ENCODE measurements around the gene AKAP1.
A peak's percentile ranks its signal among the peaks of the same experiment; 100 is the strongest.

Gene AKAP1

DNA sequence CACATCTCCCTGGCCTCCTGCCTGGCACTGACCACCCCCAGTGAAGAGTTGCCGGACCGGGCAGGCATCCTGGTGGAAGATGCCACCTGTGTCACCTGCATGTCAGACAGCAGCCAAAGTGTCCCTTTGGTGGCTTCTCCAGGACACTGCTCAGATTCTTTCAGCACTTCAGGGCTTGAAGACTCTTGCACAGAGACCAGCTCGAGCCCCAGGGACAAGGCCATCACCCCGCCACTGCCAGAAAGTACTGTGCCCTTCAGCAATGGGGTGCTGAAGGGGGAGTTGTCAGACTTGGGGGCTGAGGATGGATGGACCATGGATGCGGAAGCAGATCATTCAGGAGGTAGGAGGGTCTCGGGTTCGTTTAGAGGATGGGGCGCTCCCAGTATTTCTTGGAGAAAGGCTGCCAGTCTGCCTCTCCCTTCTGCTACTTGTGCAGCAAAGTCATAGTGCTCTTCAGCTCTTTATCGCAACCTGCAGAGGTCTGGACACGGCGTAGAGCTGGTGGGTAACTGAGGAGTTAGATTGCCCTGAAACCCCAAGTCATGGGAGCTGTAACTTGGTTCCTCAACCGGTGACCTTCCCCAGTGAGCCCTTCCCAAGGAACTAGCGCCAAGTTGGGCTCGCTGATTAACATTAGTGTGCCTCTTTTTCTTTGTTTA lies 21.9 kb downstream of the AKAP1 start:
- no peak for DNase-seq

- no peak for DNase-seq
Measured at GRCh38 chr17:57107498-57108101, 22.6 kb downstream of the AKAP1 start.

- no peak for DNase-seq
Measured at GRCh38 chr17:57108671-57109392, 23.8 kb downstream of the AKAP1 start.

DNA sequence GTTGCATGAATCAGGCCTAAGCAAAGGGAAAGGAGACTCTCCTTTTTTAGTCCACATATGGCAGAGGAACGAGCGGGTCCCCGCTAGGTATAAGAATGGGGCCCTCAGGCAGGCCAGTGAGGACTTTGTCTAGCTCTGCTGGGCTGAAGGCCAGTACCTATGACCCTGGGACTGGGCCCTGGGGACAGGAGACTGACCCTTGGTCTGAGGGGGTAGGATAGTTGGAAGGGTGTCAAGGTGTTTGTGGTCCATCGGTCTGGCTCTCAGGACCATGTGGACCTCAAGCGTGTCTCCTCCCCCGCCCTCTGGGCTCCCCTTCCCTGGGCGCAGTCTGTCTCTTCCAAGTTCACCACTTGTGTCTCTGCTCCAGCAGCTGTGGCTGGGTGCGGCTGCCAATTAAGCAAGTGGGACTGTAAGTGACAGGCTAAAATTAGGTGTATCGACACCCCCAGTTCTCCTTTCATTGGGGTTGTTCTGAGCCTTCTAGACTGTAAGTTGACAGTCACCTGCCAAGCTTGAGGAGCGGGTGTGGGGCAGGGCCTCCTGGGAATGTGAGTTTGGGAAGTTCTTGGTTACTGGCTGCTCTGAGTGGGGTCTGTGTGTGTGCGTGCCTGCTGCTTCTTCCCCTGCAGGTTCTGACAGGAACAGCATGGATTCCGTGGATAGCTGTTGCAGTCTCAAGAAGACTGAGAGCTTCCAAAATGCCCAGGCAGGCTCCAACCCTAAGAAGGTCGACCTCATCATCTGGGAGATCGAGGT lies 24.5 kb downstream of the AKAP1 start:
- no peak for DNase-seq

DNA sequence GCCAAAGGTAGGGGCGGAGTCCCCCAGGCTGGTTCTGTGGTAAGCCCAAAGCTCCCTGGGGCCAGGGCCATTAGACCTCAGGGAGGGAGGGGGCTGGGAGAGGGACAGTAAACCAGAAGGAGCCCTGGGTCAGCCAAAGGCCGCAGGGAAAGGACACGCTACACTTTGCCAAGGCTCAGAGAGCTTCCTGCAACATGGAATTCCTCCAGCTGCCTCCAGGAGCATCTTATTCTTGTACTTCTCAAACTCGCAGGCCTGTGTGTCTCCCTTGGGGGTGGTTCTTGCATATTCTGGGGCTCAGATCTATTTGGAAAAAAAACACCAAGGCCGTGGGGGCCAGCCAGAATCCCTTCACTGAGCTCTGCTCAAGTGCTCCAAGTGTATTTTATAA lies 25.1 kb downstream of the AKAP1 start:
- DNase-seq: no peak

DNA sequence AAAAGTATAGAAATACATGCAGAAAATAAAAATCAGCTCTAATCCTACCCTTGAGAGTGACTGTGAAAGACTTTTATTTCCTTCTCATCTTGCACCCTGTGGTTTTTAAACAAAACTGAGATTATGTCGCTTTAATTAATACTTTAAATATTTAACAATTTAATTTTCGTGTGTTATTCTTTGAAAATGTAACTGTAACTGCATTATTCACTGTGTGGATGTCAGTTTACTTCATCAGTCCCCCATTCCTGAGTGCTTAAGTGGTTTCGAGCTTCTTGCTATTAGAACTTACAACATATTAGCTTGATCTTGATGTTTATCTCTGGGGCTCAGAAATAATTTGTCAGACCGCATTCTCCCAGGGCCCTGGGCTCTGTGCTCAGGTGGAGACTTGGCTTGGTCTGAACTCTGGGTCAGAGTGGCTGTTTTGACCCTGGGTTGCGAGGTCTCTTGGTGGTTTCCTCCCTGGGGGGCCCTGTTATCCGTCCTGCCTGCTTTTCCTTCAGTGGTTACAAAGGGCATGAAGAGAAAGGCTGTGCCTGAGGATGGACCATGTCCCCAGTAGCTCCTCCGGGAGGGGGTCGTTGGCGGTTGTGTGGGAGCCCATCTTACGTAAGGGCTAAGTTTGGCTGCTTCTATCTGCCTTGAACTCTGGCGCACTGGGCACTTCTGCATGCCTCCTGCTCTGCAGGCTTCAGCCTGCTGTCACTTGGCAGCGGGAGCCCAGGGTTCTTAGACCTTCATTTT lies 25.7 kb downstream of the AKAP1 start:
- no peak for DNase-seq

- DNase-seq: no peak
Measured at GRCh38 chr17:57111386-57111785, 26.3 kb downstream of the AKAP1 start.

GRCh38 chr17:57113011-57113410 lies 28.0 kb downstream of the AKAP1 start:
- no peak for DNase-seq

- no peak for DNase-seq
Measured at GRCh38 chr17:57113656-57114055, 28.6 kb downstream of the AKAP1 start.

- no peak for DNase-seq
Measured at GRCh38 chr17:57114085-57114673, 29.1 kb downstream of the AKAP1 start.

GRCh38 chr17:57115377-57115776 lies 30.3 kb downstream of the AKAP1 start:
- DNase-seq: no peak

- DNase-seq: no peak
Measured at GRCh38 chr17:57115916-57116315, 30.9 kb downstream of the AKAP1 start.

- no peak for DNase-seq
Measured at GRCh38 chr17:57117798-57118197, 32.8 kb downstream of the AKAP1 start.

DNA sequence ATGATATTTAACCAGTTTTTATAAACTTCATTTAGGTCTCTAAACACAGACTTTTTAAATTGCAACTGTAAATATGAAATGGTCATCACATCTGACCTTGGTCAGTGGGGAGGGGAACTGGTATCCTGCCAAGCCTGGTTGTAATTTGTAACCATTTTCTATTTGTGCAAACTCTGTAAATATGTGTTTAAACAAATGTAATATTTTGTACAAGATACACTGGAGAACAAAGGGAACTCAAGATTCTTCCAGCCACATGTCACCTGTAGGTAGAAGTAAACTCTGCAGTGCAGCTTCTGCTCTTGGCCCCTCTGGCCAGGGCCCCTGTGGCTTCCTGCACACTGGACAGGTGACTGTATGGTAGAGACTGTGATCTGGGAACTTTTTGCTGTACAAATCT lies 35.8 kb downstream of the AKAP1 start:
- DNase-seq: no peak

DNA sequence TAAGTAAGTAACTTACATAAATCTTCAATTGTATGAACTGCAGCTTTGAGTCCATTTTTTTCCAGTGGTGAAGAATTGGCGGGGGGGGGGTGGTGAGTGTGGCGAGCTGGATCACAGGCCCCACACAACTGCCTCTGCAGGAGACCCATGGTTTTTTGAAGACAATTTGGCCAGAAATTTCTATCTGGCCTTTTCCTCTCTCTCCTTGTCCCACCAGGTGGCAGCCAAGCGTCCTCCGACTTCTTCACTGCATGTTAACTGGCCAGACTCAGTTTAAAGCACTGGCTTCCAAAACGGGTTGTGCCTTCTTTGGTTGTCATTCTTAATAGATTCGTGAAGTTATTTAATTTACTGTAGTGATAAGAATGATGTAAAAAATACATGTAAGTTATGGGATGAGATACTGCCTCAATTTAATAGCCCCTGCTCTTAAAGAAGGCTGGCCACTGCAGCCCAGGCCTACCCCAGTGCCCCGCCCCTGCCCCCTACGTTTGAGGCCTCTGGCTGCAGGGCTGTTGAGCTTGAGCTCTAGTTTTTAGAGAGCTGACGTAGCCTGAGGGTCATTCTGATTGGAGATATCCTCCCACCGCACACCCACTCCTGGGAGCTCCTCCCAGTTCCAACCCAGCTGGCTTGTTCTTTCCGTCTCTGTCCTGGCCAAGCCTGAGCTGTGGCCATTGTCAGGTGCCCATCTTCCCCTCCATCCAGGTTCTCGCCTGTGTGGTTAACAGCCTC lies 36.4 kb downstream of the AKAP1 start:
- DNase-seq: peak; percentile 12

DNA sequence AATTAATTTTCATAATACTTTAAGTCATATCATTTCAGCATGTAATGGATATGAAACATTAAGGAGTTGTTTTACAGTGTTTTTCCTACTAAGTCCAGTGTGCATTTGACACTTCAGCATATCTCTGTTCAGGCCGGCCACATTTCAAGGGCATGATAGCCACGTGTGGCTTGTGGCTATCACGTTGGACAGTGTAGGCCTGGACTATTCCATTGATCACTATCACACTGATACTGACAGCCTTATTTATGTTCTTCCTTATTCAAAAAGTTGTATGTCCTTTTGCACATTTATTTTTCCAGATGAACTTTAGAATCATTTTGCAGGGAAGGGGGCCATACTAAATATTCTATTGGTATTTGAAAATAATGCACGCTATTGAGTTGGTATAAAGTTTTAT lies 39.0 kb downstream of the AKAP1 start:
- no peak for DNase-seq

DNA sequence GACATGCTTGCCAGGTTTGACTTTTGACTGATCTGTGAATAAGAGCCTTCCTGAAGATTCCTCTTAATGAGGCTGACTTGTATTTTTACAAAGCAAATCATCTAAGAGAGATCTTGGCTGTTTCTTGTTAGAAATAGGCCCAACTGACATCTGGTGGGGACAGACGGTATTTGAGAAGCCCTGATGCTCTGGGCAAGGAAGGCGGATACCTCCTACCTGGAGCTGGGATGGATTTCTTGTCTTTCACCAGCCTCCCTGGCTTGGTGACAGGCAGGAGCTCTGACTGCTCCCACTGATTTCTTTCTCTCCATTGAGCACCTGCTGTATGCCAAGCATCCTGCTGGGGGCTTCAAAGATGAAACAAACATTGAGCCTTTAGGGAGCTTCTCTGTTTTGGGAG lies 40.4 kb downstream of the AKAP1 start:
- DNase-seq: no peak

DNA sequence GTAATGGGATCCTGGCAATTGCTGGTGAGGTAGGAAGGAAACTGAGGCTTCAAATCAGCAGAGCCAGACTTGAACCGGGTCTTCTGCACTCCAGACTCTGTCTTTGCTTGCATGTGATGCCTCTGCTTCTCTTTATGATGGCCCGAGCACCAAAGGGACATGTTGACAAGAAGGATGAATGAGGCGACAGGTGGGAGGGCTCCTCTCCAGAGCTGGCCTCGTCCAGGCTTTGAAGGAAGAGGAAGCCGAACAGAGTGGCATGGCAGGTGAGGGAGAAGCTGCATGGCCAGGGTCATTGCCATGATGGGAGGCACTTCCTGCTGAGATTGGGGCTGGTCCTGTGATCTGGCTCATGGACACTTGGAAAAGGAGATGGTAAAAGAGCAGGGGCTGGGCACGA lies 40.8 kb downstream of the AKAP1 start:
- no peak for DNase-seq

- peak; percentile 62 for DNase-seq
Measured at GRCh38 chr17:57130708-57131461, 45.8 kb downstream of the AKAP1 start.

DNA sequence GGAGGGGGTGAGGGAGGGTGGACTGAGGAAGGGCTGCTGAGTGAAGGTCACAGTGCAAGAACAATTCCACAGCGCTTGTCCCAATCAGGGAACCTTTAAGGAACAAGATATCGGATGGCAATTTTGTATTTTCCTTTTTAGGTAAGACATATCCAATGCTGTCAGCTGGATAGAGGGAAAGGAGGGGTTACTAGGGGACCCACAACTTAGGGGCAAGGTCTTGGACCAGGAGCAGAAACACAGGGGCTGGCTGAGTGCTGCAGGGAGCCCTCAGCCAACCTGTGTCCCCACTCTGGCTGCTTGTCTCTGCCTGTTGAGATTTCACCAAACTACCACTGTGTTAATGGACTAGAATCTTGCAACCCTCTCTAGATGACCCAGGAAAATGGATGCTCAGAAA lies 47.6 kb downstream of the AKAP1 start:
- DNase-seq: no peak

DNA sequence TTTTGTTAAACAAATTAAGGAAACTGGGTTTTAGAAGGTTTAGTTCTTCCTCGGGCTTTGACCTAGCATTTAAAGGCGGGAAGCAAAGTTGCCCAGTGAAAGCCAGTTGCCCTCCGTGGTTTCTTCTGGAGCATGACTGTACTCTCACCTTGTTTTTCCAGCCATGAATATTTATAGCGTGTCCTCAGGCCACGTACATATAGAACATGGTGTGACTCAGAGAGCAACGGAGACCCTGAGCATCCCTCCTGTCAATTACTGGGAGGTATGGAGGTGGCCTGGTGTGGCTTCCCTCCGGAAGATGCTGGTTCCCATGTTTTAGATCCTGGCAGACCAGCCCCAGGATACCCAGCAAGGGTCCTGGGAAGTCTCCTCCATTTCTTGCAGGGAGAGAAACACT lies 48.4 kb downstream of the AKAP1 start:
- no peak for DNase-seq

Measured in GDM1 (cell line).